ENCODE measurements around the gene WDSUB1.

Gene WDSUB1

DNA sequence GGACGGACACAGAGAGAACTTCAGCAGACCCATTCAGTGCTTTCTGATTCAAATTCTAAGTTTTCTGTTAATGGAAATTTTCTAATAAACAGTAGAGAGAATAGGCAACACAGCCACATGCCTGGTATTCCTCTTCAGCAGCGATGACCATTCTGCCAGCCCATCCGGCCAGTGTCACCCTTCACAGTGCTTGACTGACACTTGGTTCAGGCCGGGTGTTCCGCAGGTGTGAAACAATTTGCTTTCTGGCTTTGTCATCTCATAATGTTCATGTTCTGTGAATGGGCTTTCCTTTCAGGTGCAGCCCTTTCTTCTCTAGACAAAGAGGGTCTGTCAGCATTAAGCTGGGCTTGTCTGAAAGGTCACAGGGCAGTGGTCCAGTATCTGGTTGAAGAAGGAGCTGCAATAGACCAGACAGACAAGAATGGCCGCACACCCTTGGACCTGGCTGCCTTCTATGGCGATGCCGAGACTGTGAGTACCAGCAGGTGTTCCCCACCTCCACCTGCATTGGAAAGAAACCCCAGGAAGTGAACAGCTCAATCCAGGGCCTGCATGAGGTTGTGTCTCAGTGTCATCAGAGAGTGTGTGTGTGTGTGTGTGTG, 67.0 kb downstream of the WDSUB1 start:
- no peak for DNase-seq

DNA sequence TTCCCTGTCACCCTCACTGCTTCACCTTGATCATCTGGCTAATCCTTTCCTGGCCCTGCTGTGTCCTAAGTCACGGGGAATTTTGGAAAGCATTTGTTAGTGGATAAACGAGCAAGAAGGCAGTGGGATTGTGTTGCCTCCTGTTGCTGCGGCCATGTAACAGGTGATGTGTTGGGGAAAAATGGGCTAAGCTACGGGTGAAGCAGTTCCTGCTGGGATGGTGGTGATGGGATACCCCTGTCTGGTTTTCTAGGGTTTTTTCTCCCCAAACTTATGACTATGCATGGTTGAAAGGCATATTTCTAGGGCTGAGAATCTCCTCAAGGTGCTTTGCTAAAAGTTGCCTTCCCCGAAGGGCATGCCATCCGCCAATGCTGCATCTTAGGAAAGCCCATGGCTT, 68.1 kb downstream of the WDSUB1 start:
- DNase-seq, result no peak

DNA sequence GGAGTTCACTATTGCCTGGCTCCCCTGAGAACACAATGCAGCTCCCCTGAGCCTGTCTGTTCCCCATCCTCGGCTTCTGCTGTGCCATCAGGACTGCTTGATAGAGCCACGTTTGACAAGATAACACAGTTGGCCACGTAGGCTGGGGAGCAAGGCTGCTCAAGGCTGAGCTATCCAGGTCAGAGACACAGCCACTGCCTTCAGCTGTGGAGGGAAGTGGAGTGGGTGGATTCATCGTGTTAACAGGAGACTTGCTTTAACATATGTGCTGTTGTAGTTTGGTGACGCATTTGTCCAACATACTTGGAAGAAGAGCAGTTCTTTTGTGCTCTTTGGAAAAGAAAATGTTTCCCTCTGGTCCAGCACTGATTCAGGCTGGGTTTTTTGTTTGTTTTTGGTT, 68.8 kb downstream of the WDSUB1 start:
- DNase-seq, result no peak

DNA sequence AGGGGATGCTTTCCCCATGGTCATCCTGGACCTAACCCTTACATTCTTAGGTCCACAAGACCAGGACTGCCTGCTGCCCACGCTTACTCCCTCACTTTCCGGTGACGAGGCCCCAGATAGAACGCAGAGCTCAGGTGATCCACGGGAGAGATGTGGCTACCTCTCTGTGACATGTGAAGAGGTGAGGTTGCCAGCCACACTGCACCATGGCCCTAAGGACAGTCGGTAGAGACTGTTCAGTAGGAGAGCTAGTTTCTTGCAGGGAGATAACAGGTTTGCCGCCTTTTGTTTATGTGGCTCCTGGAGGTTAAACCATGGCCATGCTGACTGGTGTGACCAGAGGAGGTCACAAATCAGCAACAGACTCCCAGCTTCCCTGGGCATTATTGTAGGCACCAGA, 71.4 kb downstream of the WDSUB1 start:
- DNase-seq, result no peak

DNA sequence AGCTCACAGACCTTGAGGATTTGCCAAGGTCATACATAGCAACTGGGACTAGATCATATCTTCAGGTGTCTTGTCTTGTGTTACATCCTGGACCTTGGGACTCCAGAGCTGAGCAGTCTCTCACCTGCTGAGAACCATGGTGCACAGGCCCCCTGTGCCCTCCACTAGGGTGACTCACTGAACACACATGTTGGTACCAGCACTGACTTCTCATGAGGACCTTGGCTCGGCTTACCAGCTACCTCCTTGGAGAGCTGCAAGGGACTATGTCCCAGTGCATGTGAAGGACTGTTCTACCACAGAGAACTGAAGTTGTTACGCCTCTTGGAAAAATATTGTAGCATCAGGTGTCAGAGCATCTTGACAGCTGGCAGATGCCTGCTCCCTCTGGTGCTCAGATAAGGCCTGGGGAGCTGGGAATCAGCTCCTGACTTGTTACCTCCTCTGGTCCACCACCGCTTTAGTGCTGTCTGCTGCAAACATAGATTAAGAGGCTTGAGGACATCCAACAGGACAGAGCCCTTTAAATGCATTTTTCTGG, 72.1 kb downstream of the WDSUB1 start:
- no peak for DNase-seq

DNA sequence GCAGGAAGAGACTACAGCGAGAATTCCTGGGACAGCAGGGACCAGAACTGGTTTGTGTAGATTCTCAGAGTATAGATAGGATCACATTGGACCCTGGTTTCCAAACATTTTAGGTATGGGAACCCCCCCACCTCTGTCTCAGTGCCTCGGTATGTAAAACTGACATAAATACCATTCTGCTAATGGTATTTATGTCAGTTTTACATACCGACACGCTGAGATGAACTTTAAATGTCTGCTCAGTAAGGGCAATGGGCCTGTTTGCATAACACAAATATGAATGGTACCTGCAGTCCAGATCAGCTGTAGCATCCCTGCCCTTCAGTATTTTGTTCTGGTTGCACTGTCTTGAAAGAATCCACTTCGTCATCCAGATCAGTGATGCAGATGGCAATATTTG, 73.2 kb downstream of the WDSUB1 start:
- no peak for DNase-seq

DNA sequence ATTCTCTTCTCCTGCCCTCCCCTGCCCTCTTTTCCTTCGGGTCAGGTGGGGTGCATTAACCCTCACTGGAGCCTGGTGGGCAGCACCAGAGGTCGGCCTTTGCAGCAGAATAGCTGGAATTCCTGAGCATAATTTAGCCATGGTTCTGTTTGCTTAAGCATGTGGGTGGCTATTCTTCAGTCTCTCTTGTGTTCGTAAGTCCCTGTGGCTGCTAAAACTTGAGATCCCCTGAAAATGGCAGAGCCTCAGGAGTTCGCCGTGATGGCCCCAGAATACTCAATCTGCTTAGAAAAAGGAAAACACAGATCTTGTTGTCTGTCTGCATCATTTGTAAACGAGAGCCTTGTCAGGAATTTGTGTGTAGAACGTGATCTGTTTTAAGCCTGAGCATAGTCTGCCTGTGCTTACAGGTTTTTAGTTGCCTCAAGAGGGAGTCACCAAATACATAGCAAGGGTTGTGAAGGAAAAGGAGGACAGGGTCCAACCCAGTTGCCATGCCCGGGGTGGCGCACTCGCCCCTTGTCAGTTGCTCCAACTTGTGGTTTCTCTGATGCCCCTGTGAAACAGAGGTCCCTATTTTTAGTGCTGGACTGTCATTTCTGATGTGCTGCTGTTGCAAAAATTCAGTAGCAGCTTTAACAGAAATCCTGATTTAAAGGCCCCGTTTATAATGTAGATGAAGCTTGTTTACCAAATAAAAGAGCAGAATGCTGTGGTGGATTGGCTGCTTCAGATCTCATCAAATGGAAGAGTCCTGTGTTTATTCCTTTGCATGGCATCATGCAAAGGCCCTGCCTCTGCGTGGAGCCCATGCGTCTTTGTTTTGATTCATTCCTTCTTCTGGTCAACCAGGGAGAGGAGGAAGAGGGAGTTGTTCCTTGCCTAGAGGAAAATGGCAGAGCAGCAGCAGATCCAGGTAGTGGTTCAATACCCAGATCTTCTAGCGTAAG, 74.8 kb downstream of the WDSUB1 start:
- DNase-seq, result no peak

DNA sequence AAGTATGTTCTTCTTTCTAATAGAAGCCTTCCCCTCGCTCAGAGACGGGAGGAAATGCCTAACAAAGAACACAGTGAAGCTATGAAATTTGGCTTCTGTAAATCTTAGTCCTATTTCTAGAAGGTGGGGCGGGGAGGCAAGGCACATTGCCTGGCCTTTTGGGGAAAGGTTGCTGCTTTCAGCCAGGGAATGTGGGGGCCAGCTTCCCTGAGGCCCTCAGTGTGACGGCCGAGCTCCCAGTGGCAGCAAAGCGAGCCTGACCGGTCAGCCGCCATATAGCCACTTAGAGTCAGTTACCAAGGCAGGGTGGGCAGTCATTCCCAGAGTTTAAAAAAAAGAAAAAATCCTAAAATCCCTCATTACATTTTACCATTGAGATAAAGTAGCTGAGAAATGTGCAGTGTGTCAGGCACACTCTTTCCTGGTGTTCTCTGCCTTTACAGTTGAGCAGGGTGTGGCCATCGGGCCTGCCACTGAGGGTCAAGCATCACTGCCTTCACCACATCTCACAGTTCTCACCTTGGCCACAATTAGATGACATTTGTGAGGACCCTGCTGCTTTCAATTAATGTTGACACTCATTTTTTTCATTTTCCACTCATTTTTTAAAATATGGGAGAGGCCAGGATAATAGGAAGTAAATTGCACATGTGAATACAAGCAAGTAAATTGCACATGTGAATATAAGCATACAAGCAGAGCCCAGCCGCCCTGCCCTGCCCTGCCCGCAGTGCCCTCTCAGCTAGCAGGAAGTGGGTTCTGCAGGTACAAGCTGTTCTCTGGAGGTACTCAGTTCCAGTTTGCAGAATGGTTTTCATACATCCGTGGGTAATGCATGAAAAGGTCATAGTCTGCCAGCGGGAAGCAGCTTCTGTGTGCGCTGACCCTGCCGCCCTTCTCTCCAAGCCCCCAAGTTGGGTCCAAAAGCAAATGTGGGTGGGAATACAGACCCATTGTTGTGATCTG, 76.9 kb downstream of the WDSUB1 start:
- DNase-seq, result no peak

DNA sequence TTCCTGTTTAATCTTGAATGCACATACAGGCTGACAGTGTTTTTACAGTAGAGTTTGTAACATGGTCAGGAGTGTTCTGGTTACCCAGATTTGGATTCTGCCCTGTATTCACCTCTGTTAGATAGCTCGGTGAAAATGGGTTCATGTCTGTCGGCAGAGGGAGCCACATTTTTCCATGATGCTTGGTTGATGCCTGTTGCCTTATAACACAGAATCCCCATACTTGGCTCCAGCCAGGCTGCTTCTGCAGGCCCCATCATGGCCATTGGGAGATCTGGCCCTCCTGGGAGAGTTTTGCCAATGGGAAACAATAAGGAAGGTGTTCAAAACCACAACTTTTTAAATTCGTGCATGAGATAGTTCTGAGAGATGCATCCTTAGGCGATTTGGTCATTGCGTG, 78.1 kb downstream of the WDSUB1 start:
- DNase-seq, result no peak

DNA sequence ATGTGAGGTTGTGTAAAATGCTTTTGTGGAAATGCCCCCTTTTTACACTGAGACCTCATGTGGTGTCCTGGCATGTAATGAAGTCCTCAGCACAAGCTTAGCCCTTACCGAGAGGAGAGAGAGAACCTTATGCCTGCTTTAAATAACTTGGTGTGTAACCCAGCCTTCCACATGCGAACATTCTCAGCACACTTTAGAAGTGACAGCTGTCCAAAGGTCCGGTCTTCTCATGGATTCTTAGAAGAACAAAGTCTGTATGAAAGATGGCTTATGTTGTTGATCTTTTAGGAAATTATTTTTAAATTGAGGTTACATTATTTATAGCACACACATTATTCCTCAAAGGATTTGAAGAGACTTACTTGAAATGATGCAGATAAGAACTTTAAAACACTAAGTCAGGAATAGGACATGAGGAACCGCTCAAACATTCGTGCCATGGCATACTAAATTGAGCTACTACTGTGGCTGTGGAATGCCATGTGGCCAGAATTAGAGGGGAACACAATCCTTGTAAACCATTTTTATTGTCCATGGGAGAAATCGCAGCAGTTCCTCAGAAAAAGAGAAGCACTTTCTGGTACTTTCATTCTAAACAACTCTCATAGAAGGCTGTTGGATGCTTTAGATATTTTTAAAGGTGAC, 79.6 kb downstream of the WDSUB1 start:
- no peak for DNase-seq

DNA sequence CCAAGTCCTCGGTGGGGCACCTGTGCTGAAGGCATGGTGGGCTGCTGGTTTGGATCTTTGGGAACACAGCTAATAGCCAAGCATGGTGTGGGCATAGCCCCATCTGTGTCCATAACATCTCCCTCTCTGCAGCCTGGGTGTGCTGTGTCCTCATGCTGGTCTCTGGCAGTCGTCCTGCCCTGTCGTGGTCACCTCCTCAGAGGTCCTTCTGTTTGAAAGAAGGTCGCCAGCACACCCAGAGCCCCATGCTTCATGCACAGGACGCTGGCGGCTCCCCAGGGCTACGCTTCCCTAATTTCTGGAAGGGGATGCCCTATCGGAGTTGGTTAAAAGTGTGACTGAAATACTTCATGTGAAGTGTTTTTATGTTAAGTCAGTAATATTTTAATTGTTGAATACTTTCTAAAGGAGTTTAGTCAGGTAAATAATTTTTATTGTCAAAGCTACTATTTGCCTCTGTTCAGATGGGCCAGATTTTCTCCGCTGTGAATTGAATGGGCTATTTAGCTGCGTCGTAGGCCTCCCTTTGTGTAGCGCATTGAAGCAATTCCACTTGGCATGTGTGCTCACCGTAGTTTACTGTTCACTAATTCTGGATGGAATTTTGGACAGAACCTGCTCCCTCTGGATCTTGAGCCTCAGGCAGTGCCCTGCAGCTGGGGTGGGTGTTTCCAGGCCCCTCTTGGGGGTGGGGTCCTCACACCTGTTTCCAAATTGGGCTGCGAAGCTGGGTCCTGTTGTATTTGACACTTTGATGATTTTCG, 81.9 kb downstream of the WDSUB1 start:
- no peak for DNase-seq

DNA sequence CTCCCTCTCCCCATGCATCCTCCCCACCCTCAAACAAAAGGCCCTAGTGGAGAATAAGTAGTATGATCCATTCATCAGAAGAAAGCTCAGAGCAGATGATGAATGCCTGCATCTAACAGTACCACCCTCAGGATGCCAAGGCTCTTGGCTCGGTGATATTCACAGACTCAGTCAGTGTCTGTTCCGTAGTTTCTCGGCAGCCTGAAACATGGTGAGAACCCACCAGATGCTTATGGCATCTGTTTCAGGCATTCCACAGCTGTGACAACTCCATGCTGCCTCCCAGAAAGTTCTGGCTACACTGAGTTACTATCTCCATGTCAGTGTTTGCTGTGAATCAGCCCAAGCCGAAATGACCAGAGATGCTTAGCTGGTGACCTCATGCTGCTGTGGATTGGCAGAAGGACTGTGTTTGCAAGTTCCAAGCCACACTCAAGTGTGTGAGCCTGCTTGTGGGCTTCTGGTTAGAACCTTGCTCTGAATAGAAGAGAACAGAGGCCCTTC, 83.9 kb downstream of the WDSUB1 start:
- DNase-seq, result no peak

DNA sequence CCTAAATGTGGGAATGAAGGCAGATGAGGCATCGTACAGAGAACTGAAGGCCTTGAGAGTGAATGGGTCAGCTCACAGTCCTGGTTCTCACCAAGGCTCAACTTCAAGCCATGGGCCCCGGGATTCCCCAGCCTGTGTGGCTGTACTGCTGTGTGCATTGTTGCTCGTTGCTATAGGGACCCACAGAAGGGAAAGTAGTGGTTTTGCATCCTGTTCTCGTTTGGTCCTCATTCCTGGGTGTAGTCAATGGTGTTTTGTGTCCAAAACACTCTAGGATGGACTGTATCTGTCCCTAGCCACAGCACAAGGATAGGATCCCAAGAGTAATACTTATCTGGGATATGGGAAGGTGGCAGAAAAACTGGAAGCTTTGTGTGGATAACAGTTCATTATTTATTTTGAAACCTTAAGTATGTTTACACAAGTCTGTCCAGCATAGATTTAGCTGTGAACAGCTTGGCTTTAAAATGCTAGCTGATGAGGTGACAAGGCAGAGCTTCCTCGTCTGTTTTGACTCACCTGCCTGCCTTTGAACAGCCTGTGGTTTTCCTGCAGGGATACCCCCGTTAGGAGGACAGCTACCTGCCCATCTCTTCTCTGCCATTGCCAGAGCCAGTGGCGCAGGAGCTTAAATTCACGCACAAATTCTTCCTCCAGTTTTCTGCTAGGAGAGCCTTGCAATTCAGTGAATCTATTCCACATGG, 85.0 kb downstream of the WDSUB1 start:
- no peak for DNase-seq

DNA sequence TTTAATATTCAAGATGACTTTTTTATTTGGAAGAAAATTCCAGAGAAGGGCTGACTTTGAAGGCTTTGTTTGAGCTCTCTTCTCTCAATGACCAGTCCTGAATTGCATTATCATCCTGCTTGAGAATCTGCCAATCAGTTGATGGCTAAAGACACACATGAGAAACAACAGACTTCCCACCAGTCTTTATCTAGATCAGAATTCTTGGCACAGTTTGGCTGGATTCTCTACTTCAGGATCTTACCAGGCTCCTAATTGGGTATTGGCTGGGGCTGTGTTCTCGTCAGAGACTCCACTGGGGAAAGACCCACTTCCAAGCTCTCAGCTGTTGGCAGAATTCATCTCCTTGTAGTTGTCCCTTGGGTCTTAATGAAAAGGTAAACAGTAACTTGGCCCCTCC, 86.0 kb downstream of the WDSUB1 start:
- DNase-seq, result no peak

DNA sequence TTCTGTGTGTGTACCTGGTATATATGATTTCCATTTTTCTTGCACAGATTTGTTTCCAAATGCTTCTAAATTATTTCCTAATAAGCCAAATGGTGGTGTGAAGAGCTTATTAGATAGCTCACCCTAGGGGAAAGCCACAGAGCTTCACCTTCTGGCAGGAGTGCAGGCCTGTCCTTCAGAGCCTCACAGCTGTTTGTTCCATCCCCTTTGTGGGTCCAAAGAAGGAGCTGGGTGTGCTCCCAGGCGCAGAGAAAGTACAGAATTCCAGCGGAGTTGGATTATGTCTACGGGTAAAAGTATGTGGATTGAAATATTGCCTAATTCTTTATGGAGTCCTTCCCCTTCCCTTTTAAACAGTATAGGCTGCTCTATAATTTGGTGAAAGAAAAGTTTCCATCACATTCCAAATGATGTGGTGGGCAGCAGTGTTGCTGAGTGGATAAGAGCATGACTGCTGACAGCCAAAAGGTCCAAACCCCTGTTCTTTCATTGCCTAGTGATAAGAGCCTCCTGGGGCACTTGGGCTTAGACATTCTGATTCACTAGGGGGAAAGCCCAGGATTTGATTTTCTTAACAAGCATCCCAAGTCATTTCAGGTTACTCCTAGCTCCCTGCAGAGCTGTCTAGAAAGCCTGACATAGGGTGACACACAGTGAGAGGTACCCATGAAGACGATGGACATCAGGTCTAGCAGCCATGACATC, 86.6 kb downstream of the WDSUB1 start:
- DNase-seq, result no peak

DNA sequence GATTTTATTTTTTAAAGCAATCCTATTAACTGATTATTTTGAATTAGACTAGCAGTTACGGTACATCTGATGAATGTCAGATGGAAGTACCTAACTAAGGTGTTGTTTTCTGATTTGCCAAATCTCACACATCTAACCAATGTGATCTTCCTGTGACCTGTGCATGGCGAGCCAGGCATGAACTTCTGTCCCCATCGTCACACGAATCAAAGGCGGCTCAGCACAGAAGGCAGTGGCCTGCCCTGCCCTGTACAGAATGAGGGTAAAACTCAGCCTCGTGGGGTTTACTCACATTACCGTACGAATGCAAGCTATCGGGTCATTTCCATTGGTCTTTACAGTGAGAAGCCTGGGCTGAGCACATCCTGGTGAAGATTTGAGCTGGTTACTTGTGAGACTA, 87.3 kb downstream of the WDSUB1 start:
- DNase-seq, result no peak

DNA sequence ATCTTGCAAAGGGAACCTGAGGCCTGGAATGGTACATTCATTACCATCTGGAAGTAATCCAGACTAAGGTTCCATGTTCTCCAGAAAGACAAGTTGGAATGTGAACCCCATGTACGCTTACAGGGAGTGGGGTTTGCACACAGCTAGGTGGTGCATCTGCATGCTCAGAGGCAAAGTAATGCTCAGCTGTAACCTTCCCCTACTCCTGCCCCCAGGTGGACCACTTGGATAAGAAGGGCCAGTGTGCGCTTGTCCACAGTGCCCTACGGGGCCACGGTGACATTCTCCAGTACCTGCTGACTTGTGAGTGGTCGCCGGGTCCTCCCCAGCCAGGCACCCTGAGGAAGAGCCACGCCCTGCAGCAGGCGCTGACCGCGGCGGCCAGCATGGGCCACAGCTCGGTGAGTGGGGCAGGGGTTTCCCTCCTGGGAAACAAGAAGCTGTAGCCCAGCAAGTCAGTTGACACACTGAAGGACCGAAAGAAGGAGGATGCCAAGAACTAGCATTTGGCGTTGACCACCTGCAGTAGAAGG, 90.0 kb downstream of the WDSUB1 start:
- DNase-seq, result no peak

DNA sequence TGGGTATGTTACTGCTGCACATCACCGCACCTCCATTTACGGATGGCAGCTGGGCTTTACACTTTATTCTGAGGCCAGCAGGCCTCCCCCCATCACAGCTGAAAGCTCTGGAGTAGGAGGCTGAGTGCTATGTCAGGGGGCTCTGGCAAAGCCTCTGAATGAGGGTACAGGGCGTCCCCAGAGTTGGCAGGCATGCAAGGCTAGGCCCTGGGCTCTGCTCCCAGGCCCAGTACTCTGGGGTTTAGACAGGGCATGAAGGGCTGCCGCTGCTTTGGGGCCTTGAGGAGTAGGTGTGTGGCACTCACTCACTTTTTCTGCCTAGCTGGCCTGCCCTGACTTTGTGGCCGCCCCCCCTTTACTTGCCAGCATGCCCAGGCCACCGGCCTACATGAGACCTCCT, 90.8 kb downstream of the WDSUB1 start:
- DNase-seq, result no peak

DNA sequence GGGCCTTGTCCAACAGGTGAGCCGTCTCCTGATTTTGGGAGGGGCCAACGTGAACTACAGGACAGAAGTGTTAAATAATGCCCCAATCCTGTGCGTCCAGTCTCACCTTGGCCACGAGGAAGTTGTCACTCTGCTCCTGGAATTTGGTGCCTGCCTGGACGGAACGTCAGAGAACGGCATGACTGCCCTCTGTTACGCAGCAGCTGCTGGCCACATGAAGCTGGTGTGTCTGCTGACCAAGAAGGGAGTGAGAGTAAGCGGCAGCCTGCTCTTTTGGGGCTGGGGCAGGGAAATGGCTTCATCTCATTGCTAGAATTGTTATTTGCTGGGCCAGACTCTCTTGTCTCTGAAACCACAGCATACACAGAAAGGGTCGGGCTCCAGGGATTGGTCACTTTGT, 92.3 kb downstream of the WDSUB1 start:
- DNase-seq, result no peak

DNA sequence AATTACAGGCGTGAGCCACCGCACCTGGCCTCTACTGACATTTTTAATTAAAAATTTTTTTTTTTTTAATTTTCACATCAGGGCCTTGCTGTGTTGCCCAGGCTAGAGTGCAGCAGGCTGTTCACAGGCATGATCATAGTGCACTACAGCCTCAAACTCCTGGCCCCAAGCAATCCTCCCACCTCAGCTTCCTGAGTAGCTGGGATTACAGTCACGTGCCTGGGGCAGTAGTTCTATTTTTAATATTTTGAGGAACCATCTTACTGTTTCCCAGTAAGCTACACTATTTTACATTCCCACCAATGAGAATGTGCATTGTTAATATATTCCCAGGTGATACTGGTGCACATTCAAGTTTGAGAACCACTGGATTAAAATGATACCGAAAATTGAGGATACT, 92.7 kb downstream of the WDSUB1 start:
- DNase-seq, result no peak
